ES-I3 (cell line): ENCODE results near the gene ADGRG6.

Experiments
- H3K36me3 ChIP-seq: 2 replicates; pipeline ENCODE4 v1.6.1; 2013; ENCODE audit warnings: mild to moderate bottlenecking, low read length, control low read depth, moderate library complexity; ENCODE audit not compliant: insufficient read depth
- H3K4me1 ChIP-seq: 2 replicates; pipeline ENCODE4 v1.6.1; 2013; ENCODE audit warnings: mild to moderate bottlenecking, control low read depth, low read length; ENCODE audit not compliant: insufficient read depth
- H3K9ac ChIP-seq: 2 replicates; pipeline ENCODE4 v1.6.1; 2013; ENCODE audit warnings: low read depth, mild to moderate bottlenecking, low read length, moderate library complexity
- H3K9me3 ChIP-seq: 2 replicates; pipeline ENCODE4 v1.6.1; 2013; ENCODE audit warnings: mild to moderate bottlenecking, low read length, moderate library complexity; ENCODE audit not compliant: control insufficient read depth, insufficient read depth

The ADGRG6 gene

GRCh38 chr6:142374965-142375733 lies 73.3 kb downstream of the ADGRG6 start:
- Histone ChIP-seq H3K36me3 (no peaks in the 10 kb centered on the region), H3K9me3 (no peaks in the 10 kb centered on the region), H3K4me1 (peaks cover 44% of the 10 kb centered on the region), H3K9ac (no peak overlapping the region)

GRCh38 chr6:142376115-142376514 lies 74.3 kb downstream of the ADGRG6 start:
- Histone ChIP-seq H3K4me1 (peaks cover 44% of the 10 kb centered on the region), H3K36me3 (no peaks in the 10 kb centered on the region), H3K9me3 (no peaks in the 10 kb centered on the region), H3K9ac (no peak overlapping the region)

GRCh38 chr6:142376800-142377496 lies 75.1 kb downstream of the ADGRG6 start:
- H3K9ac ChIP-seq: no peak overlapping the region
- peaks cover 44% of the 10 kb centered on the region for H3K4me1 ChIP-seq
- no peaks in the 10 kb centered on the region for H3K9me3 ChIP-seq
- no peaks in the 10 kb centered on the region for H3K36me3 ChIP-seq

GRCh38 chr6:142377497-142377848 lies 75.7 kb downstream of the ADGRG6 start:
- Histone ChIP-seq H3K36me3 (no peaks in the 10 kb centered on the region), H3K9ac (no peak overlapping the region), H3K9me3 (no peaks in the 10 kb centered on the region), H3K4me1 (peaks cover 40% of the 10 kb centered on the region)

- H3K9me3 ChIP-seq: no peaks in the 10 kb centered on the region
- no peaks in the 10 kb centered on the region for H3K36me3 ChIP-seq
- H3K4me1 ChIP-seq: peaks cover 32% of the 10 kb centered on the region
- H3K9ac ChIP-seq: no peak overlapping the region
Observed at GRCh38 chr6:142378138-142378875, 76.5 kb downstream of the ADGRG6 start.

- Histone ChIP-seq H3K4me1 (peaks cover 16% of the 10 kb centered on the region), H3K9ac (no peak overlapping the region), H3K9me3 (no peaks in the 10 kb centered on the region), H3K36me3 (no peaks in the 10 kb centered on the region)
Observed at GRCh38 chr6:142380626-142381025, 78.8 kb downstream of the ADGRG6 start.

GRCh38 chr6:142381181-142381580 lies 79.4 kb downstream of the ADGRG6 start:
- Histone ChIP-seq H3K36me3 (no peaks in the 10 kb centered on the region), H3K4me1 (peaks cover 16% of the 10 kb centered on the region), H3K9ac (no peak overlapping the region), H3K9me3 (no peaks in the 10 kb centered on the region)

- H3K9me3 ChIP-seq: no peaks in the 10 kb centered on the region
- H3K9ac ChIP-seq: no peak overlapping the region
- H3K4me1 ChIP-seq: peaks cover 13% of the 10 kb centered on the region
- no peaks in the 10 kb centered on the region for H3K36me3 ChIP-seq
Observed at GRCh38 chr6:142381845-142382378, 80.1 kb downstream of the ADGRG6 start.

GRCh38 chr6:142384519-142385254 lies 82.9 kb downstream of the ADGRG6 start:
- Histone ChIP-seq H3K9me3 (no peaks in the 10 kb centered on the region), H3K36me3 (no peaks in the 10 kb centered on the region), H3K4me1 (no peaks in the 10 kb centered on the region), H3K9ac (no peak overlapping the region)

GRCh38 chr6:142385352-142385751 lies 83.5 kb downstream of the ADGRG6 start:
- Histone ChIP-seq H3K9me3 (no peaks in the 10 kb centered on the region), H3K9ac (no peak overlapping the region), H3K36me3 (no peaks in the 10 kb centered on the region), H3K4me1 (no peaks in the 10 kb centered on the region)

- Histone ChIP-seq H3K36me3 (no peaks in the 10 kb centered on the region), H3K4me1 (no peaks in the 10 kb centered on the region), H3K9ac (no peak overlapping the region), H3K9me3 (no peaks in the 10 kb centered on the region)
Observed at GRCh38 chr6:142386657-142387056, 84.8 kb downstream of the ADGRG6 start.

- no peaks in the 10 kb centered on the region for H3K36me3 ChIP-seq
Observed at GRCh38 chr6:142387997-142388815, 86.4 kb downstream of the ADGRG6 start.

GRCh38 chr6:142395266-142395665 lies 93.5 kb downstream of the ADGRG6 start:
- H3K4me1 ChIP-seq: peaks cover 7% of the 10 kb centered on the region; the same call in 1 of the 2 replicates
- no peaks in the 10 kb centered on the region for H3K9me3 ChIP-seq
- no peaks in the 10 kb centered on the region for H3K36me3 ChIP-seq
- H3K9ac ChIP-seq: no peak overlapping the region

More at GRCh38 chr6:142387997-142388815, 86.4 kb downstream of the ADGRG6 start:
- no peaks in the 10 kb centered on the region for H3K9me3 ChIP-seq
- H3K9ac ChIP-seq: no peak overlapping the region
- H3K4me1 ChIP-seq: no peaks in the 10 kb centered on the region
